HEK293 (cell line): ENCODE results near the gene ACBD3.

ENCODE experiments used
- BCL11A ChIP-seq: fragments of 450-650 bp; formaldehyde crosslinking; IDR thresholded peaks from 2 replicates; pipeline ENCODE4 v1.5.1; 2016; ENCODE audit warnings: low read depth, missing biosample characterization, missing genetic modification characterization
- GLIS1 ChIP-seq: fragments of 450-650 bp; formaldehyde crosslinking; IDR thresholded peaks from 2 replicates; pipeline ENCODE4 v1.5.1; 2016; ENCODE audit warnings: missing biosample characterization, missing genetic modification characterization
- KLF1 ChIP-seq: fragments of 450-650 bp; formaldehyde crosslinking; IDR thresholded peaks from 2 replicates; pipeline ENCODE4 v1.5.1; 2016; ENCODE audit warnings: missing biosample characterization, missing genetic modification characterization
- OVOL3 ChIP-seq: fragments of 450-650 bp; formaldehyde crosslinking; IDR thresholded peaks from 2 replicates; pipeline ENCODE4 v1.5.1; 2016; ENCODE audit warnings: missing biosample characterization, missing genetic modification characterization
- PRDM1 ChIP-seq: fragments of 450-650 bp; formaldehyde crosslinking; IDR thresholded peaks from 2 replicates; pipeline ENCODE4; 2016; ENCODE audit warnings: missing biosample characterization, missing genetic modification characterization
- TRIM28 ChIP-seq: IDR thresholded peaks from 2 replicates; pipeline ENCODE4 v1.6.1; 2011; ENCODE audit warnings: low read length, control low read depth, borderline replicate concordance
- ZNF10 ChIP-seq: fragments of 450-650 bp; formaldehyde crosslinking; IDR thresholded peaks from 2 replicates; pipeline ENCODE4 v1.5.1; 2017; ENCODE audit warnings: missing biosample characterization, missing genetic modification characterization
- ZNF132 ChIP-seq: fragments of 450-650 bp; formaldehyde crosslinking; IDR thresholded peaks from 2 replicates; pipeline ENCODE4 v1.5.1; 2017; ENCODE audit warnings: missing biosample characterization, missing genetic modification characterization, borderline replicate concordance
- ZNF133 ChIP-seq: fragments of 450-650 bp; formaldehyde crosslinking; IDR thresholded peaks from 2 replicates; pipeline ENCODE4 v1.5.1; 2016; ENCODE audit warnings: missing biosample characterization, missing genetic modification characterization
- ZNF157 ChIP-seq: fragments of 450-650 bp; formaldehyde crosslinking; IDR thresholded peaks from 2 replicates; pipeline ENCODE4 v1.5.1; 2016; ENCODE audit warnings: missing biosample characterization, missing genetic modification characterization
- ZNF211 ChIP-seq: fragments of 450-650 bp; formaldehyde crosslinking; IDR thresholded peaks from 2 replicates; pipeline ENCODE4 v1.5.1; 2016; ENCODE audit warnings: low read depth, missing biosample characterization, missing genetic modification characterization
- ZNF24 ChIP-seq: fragments of 450-650 bp; formaldehyde crosslinking; IDR thresholded peaks from 2 replicates; pipeline ENCODE4 v1.5.1; 2016; ENCODE audit warnings: missing biosample characterization, missing genetic modification characterization
- ZNF335 ChIP-seq: fragments of 450-650 bp; formaldehyde crosslinking; conservative IDR thresholded peaks from 2 replicates; pipeline ENCODE4 v1.5.1; 2016; ENCODE audit warnings: missing biosample characterization, missing genetic modification characterization
- ZNF366 ChIP-seq: fragments of 450-650 bp; formaldehyde crosslinking; conservative IDR thresholded peaks from 2 replicates; pipeline ENCODE4 v1.5.1; 2016; ENCODE audit warnings: missing biosample characterization, missing genetic modification characterization
- ZNF391 ChIP-seq: fragments of 450-650 bp; formaldehyde crosslinking; IDR thresholded peaks from 2 replicates; pipeline ENCODE4 v1.5.1; 2016; ENCODE audit warnings: low read depth, missing biosample characterization, missing genetic modification characterization, borderline replicate concordance
- ZNF654 ChIP-seq: fragments of 450-650 bp; formaldehyde crosslinking; IDR thresholded peaks from 2 replicates; pipeline ENCODE4 v1.5.1; 2016; ENCODE audit warnings: low read depth, missing biosample characterization, missing genetic modification characterization
- ZNF701 ChIP-seq: fragments of 450-650 bp; formaldehyde crosslinking; IDR thresholded peaks from 2 replicates; pipeline ENCODE4 v1.5.1; 2016; ENCODE audit warnings: missing biosample characterization, missing genetic modification characterization
- TF ChIP-seq, protein P1 (sequence below): fragments of 450-650 bp; formaldehyde crosslinking; IDR thresholded peaks from 2 replicates; pipeline ENCODE4 v1.5.1; 2017; ENCODE audit warnings: missing biosample characterization, missing genetic modification characterization
- TF ChIP-seq, protein P2 (sequence below): fragments of 450-650 bp; formaldehyde crosslinking; IDR thresholded peaks from 2 replicates; pipeline ENCODE4 v1.5.1; 2016; ENCODE audit warnings: missing biosample characterization, missing genetic modification characterization
- TF ChIP-seq, protein P3 (sequence below): fragments of 450-650 bp; formaldehyde crosslinking; IDR thresholded peaks from 2 replicates; pipeline ENCODE4 v1.5.1; 2016; ENCODE audit warnings: missing biosample characterization, missing genetic modification characterization
- TF ChIP-seq, protein P4 (sequence below): fragments of 450-650 bp; formaldehyde crosslinking; conservative IDR thresholded peaks from 2 replicates; pipeline ENCODE4 v1.5.1; 2016; ENCODE audit warnings: low read depth, missing biosample characterization, missing genetic modification characterization

Gene ACBD3

DNA sequence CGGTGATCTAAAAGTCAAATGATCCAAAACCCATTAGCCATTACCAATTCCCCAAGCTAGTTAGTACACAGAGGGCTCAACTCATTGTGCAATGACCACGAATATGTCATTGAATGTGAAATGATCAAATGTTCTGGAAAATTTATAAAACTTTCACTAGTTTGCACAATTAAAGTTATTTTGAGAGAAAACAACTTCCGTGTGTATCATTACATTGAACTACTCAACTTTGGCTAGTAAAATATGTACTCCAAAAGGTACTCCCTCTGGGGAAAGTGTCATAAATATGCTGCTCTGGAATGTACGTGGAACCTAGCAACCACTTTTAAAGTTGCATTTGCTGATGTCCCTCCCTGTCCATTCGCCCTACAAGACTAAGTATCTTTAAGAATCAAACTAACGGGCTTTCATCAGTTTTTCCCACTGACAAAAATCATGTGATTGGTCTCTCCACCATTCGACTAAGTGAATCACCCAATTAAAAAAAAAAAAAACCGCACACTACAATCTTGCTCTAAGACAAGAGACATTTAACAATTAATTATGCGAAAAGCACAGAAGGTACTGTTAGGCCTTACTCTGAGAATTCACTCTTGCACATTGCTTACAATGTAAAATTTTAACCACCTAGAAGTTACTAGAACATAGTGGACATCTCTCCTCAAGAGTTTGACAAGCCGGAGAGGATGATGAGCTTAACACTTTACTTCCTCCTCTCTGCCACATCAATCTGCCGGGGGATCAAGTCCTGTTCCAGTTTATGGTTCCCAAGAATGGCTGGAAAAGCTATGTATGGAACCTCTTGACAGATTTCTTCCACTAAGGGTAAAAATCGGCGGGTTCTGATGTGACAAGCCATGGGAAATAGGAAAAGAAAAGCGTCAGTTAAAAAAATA, 1.2 kb downstream of the ACBD3 start (continued):
- TF ChIP-seq ZNF132 (no peak), BCL11A (tag by site-specific recombination) (no peak), ZNF701 (tag by site-specific recombination) (no peak), ZNF391 (tag by site-specific recombination) (no peak), TRIM28 (no peak), ZNF335 (tag by site-specific recombination) (0 out of 2 replicates have a peak, but pooled peaks have one; percentile 15), PRDM1 (tag by site-specific recombination) (peak; percentile 89), ZNF211 (tag by site-specific recombination) (no peak), OVOL3 (tag by site-specific recombination) (no peak), ZNF10 (tag by site-specific recombination) (no peak), ZNF157 (tag by site-specific recombination) (no peak), KLF1 (tag by site-specific recombination) (no peak), ZNF133 (tag by site-specific recombination) (no peak), ZNF654 (no peak), ZNF366 (tag by site-specific recombination) (no peak), GLIS1 (tag by site-specific recombination) (no peak), ZNF24 (tag by site-specific recombination) (no peak)
- TF ChIP-seq, protein P1, sequence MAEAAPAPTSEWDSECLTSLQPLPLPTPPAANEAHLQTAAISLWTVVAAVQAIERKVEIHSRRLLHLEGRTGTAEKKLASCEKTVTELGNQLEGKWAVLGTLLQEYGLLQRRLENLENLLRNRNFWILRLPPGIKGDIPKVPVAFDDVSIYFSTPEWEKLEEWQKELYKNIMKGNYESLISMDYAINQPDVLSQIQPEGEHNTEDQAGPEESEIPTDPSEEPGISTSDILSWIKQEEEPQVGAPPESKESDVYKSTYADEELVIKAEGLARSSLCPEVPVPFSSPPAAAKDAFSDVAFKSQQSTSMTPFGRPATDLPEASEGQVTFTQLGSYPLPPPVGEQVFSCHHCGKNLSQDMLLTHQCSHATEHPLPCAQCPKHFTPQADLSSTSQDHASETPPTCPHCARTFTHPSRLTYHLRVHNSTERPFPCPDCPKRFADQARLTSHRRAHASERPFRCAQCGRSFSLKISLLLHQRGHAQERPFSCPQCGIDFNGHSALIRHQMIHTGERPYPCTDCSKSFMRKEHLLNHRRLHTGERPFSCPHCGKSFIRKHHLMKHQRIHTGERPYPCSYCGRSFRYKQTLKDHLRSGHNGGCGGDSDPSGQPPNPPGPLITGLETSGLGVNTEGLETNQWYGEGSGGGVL (tag by site-specific recombination) = no peak
- TF ChIP-seq, protein P2, sequence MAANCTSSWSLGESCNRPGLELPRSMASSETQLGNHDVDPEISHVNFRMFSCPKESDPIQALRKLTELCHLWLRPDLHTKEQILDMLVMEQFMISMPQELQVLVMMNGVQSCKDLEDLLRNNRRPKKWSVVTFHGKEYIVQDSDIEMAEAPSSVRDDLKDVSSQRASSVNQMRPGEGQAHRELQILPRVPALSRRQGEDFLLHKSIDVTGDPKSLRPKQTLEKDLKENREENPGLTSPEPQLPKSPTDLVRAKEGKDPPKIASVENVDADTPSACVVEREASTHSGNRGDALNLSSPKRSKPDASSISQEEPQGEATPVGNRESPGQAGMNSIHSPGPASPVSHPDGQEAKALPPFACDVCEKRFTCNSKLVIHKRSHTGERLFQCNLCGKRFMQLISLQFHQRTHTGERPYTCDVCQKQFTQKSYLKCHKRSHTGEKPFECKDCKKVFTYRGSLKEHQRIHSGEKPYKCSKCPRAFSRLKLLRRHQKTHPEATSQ (tag by site-specific recombination) = no peak
- TF ChIP-seq, protein P3, sequence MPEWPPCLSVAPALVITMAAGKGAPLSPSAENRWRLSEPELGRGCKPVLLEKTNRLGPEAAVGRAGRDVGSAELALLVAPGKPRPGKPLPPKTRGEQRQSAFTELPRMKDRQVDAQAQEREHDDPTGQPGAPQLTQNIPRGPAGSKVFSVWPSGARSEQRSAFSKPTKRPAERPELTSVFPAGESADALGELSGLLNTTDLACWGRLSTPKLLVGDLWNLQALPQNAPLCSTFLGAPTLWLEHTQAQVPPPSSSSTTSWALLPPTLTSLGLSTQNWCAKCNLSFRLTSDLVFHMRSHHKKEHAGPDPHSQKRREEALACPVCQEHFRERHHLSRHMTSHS (tag by site-specific recombination) = no peak
- TF ChIP-seq, protein P4, sequence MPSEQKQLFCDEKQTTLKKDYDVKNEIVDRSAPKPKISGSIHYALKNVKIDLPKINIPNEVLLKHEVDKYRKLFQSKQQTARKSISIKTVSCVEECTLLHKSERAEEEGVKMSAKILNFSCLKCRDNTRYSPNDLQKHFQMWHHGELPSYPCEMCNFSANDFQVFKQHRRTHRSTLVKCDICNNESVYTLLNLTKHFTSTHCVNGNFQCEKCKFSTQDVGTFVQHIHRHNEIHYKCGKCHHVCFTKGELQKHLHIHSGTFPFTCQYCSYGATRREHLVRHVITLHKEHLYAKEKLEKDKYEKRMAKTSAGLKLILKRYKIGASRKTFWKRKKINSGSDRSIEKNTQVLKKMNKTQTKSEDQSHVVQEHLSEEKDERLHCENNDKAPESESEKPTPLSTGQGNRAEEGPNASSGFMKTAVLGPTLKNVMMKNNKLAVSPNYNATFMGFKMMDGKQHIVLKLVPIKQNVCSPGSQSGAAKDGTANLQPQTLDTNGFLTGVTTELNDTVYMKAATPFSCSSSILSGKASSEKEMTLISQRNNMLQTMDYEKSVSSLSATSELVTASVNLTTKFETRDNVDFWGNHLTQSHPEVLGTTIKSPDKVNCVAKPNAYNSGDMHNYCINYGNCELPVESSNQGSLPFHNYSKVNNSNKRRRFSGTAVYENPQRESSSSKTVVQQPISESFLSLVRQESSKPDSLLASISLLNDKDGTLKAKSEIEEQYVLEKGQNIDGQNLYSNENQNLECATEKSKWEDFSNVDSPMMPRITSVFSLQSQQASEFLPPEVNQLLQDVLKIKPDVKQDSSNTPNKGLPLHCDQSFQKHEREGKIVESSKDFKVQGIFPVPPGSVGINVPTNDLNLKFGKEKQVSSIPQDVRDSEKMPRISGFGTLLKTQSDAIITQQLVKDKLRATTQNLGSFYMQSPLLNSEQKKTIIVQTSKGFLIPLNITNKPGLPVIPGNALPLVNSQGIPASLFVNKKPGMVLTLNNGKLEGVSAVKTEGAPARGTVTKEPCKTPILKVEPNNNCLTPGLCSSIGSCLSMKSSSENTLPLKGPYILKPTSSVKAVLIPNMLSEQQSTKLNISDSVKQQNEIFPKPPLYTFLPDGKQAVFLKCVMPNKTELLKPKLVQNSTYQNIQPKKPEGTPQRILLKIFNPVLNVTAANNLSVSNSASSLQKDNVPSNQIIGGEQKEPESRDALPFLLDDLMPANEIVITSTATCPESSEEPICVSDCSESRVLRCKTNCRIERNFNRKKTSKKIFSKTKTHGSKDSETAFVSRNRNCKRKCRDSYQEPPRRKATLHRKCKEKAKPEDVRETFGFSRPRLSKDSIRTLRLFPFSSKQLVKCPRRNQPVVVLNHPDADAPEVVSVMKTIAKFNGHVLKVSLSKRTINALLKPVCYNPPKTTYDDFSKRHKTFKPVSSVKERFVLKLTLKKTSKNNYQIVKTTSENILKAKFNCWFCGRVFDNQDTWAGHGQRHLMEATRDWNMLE (tag by site-specific recombination) = no peak
